Nephron (organoid): Measurements from ENCODE around the gene MEX3A.

ENCODE experiments used
- H3K27ac Mint-ChIP-seq, 3 experiments: 2 replicates each; pipeline ENCODE4 v1.8.0; 2020; ENCODE audit warnings: mixed read lengths in 3 of 3, mild to moderate bottlenecking in 2 of 3, moderate library complexity in 1 of 3
- H3K27me3 Mint-ChIP-seq: 2 replicates; pipeline ENCODE4 v1.8.0; 2021; ENCODE audit warnings: low read depth, mild to moderate bottlenecking, moderate library complexity, mixed read lengths
- H3K36me3 Mint-ChIP-seq: 2 replicates; pipeline ENCODE4 v1.8.0; 2020; ENCODE audit warnings: low read depth, mixed read lengths
- H3K4me1 Mint-ChIP-seq: 2 replicates; pipeline ENCODE4 v1.8.0; 2020; ENCODE audit warnings: mixed read lengths
- H3K4me3 Mint-ChIP-seq, 3 experiments: 2 replicates each; pipeline ENCODE4 v1.8.0; 2020; ENCODE audit warnings: mild to moderate bottlenecking in 3 of 3, mixed read lengths in 3 of 3, moderate library complexity in 2 of 3
- H3K9me3 Mint-ChIP-seq: 2 replicates; pipeline ENCODE4 v1.8.0; 2020; ENCODE audit warnings: mixed read lengths
- TF ChIP-seq, protein P1 (sequence below), 3 experiments: fragments of 200-600 bp; sonication (generic); IDR thresholded peaks; one replicate each; pipeline ENCODE4 v1.5.0; 2021; ENCODE audit warnings: antibody characterized with exemption in 3 of 3; ENCODE audit not compliant: unreplicated experiment in 3 of 3

Gene MEX3A

DNA sequence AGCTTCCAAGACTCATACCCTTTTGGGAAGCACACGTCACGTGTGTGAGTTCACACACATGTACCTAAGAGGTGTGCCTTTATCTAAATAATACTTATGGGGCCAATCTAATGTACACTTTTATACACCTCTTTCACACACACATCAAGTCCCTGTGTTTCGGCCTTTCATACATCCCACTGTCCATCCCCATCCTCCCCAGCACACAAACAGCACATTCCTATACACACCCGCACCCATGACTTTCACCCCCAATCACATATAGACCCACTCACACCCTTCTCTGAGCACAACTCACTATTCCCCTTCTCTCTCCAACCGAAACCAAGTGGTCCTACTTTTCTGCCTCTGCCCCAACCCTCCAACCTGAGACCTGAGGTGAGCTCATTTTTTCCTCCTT is 3.5 kb downstream of the MEX3A start:
- TF ChIP-seq, protein P1, sequence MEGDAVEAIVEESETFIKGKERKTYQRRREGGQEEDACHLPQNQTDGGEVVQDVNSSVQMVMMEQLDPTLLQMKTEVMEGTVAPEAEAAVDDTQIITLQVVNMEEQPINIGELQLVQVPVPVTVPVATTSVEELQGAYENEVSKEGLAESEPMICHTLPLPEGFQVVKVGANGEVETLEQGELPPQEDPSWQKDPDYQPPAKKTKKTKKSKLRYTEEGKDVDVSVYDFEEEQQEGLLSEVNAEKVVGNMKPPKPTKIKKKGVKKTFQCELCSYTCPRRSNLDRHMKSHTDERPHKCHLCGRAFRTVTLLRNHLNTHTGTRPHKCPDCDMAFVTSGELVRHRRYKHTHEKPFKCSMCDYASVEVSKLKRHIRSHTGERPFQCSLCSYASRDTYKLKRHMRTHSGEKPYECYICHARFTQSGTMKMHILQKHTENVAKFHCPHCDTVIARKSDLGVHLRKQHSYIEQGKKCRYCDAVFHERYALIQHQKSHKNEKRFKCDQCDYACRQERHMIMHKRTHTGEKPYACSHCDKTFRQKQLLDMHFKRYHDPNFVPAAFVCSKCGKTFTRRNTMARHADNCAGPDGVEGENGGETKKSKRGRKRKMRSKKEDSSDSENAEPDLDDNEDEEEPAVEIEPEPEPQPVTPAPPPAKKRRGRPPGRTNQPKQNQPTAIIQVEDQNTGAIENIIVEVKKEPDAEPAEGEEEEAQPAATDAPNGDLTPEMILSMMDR (IDR thresholded peaks at IDR 0.05; ENCODE audit: unreplicated experiment in 3 of 3), result no peak
- Mint-ChIP-seq H3K36me3 (peaks cover 51% of the 10 kb centered on the region), H3K27me3 (no peaks in the 10 kb centered on the region), H3K4me3 (peak overlapping the region; percentile 98 to 100 (median 98)), H3K27ac (peak overlapping the region; percentile 50 to 82 (median 63)), H3K4me1 (peaks cover 68% of the 10 kb centered on the region), H3K9me3 (no peaks in the 10 kb centered on the region)

DNA sequence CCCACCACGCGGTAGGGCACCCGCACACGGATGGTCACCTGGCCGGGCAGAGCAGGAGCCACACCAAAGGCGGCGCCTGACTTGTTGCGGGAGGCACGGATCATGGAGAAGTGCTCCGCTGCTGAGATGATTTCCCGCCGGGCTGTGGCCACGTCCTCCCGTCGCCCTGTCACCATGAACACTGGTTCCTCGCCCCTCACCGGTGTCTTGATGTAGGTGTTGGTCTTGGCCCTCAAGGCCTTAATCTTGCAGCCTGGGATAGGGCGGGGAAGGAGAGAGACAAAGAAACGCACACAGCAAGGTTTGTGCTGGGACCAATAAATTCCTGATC is 4.9 kb downstream of the MEX3A start:
- Mint-ChIP-seq H3K9me3 (no peaks in the 10 kb centered on the region), H3K4me3 (peak overlapping the region; percentile 98 to 100 (median 98)), H3K4me1 (peaks cover 73% of the 10 kb centered on the region), H3K27ac (peak overlapping the region in 2 of 3 experiments; percentile 63 to 82), H3K27me3 (no peaks in the 10 kb centered on the region), H3K36me3 (peaks cover 64% of the 10 kb centered on the region)
- TF ChIP-seq, protein P1 (IDR thresholded peaks at IDR 0.05; ENCODE audit: unreplicated experiment in 3 of 3), result no peak

DNA sequence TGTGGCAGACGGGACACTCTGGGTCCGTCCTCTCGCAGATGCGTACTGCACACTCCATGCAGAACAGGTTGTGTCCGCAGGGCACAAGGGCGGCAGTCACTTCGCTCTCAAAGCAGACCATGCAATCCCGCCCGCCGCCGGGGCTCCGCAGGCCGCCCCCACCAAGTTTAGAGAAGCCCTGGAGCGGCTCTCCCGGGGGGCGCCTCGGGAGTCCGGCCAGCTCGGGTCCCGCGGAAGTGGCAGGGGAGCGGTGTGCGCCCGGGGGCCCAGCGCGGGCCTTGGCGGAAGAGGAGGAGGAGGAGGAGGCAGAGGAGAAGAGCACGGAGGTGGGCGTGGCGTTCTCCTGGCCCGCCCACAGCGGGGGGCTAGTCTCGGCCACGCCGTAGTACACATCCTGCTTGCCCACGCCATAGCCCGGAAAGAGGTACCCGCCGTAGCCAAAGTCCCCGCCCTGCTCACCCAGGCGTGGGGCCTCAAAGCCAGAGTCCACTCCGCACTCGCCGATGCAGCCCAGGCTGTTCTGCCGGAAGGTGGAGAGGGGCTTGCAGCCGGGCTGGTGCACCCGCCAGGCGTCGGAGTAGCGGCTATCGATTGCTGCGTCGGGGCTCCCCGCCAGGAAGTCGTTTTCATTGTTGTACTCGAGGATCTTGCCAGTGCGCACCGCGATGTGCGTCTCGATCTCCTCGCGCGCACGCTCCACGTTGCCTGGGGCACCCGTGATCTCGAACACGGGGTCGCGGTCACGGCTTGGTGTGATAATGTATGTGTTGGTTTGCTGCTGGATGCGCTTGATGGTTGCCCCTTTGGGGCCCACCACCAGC is 5.4 kb downstream of the MEX3A start:
- no peaks in the 10 kb centered on the region for H3K27me3 Mint-ChIP-seq
- H3K4me1 Mint-ChIP-seq, result peaks cover 79% of the 10 kb centered on the region
- H3K9me3 Mint-ChIP-seq, result no peaks in the 10 kb centered on the region
- H3K36me3 Mint-ChIP-seq, result peaks cover 66% of the 10 kb centered on the region
- H3K27ac Mint-ChIP-seq, result peak overlapping the region; percentile 61 to 79 (median 63)
- H3K4me3 Mint-ChIP-seq, result peak overlapping the region; percentile 98 to 100 (median 98)
- TF ChIP-seq, protein P1 (IDR thresholded peaks at IDR 0.05; ENCODE audit: unreplicated experiment in 3 of 3), result no peak

DNA sequence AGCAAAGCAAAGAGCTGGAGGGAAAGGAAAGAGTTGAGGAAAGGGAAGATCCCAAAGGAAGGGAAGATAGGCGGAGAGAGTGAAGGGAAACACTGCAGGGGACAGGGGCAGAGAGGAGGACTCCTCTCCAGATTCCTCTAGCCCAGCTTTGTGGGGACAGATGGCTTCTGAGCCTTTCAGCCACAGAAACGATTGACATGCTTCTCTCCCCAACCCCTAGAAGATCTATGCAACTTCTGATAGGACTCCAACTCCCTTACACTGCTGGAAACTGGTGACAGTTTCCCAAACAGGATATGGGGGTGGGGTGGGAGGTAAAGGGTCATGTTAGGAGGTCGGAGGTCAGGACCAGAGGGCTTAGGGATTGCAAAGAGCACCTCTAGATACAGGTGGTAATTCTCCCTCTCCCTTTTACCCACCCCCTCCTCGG is 6.5 kb downstream of the MEX3A start:
- H3K27me3 Mint-ChIP-seq, result no peaks in the 10 kb centered on the region
- peak overlapping the region; percentile 41 to 58 (median 45) for H3K4me3 Mint-ChIP-seq

DNA sequence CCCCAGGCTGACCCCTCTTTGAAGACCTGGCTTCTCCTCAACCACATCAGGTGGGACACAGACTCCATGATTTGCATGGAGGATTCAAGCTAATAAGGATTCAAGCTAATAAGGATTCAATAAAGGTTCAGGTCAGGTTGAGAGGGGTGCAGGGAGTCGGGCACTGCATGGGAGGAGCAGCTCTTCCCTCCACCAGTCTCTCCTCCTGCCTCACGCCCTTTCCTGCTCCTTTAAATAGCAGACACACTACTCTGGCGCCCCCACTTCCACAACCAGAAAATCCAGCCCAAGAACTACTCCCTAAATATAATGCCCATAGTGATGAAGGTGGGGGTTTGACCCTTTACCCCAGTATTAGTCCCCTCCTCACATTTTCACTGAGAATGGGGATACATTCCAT is 7.1 kb downstream of the MEX3A start:
- Mint-ChIP-seq H3K4me1 (peaks cover 89% of the 10 kb centered on the region), H3K9me3 (no peaks in the 10 kb centered on the region), H3K4me3 (peak overlapping the region; percentile 41 to 58 (median 45)), H3K36me3 (peaks cover 64% of the 10 kb centered on the region), H3K27me3 (no peaks in the 10 kb centered on the region), H3K27ac (peak overlapping the region; percentile 68 to 80 (median 74))
- TF ChIP-seq, protein P1 (IDR thresholded peaks at IDR 0.05; ENCODE audit: unreplicated experiment in 3 of 3), result no peak

More for the DNA sequence above, 6.5 kb downstream of the MEX3A start:
- peaks cover 84% of the 10 kb centered on the region for H3K4me1 Mint-ChIP-seq
- H3K27ac Mint-ChIP-seq, result peak overlapping the region; percentile 68 to 80 (median 74)
- TF ChIP-seq, protein P1 (IDR thresholded peaks at IDR 0.05; ENCODE audit: unreplicated experiment in 3 of 3), result no peak
- H3K36me3 Mint-ChIP-seq, result peaks cover 69% of the 10 kb centered on the region
- H3K9me3 Mint-ChIP-seq, result no peaks in the 10 kb centered on the region

DNA sequence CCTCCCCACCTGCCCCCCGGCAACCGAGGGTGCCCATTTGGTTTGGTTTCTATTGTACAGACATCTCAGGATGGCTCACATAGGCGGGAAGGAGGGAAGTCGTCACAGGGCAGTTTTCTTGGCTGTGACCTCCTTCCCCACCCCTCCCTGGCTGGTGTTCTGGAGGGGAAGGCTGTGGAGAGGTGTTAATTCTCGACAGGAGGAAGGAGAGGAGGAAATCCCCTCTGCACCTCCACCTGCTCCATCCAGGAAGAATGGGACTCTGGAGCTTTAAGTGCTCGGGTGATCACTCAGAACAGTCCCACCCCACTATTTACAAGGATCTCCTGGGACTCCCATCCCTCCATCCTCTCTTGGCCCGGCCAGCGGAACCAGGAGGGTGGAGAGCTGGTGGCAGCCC is 7.6 kb downstream of the MEX3A start:
- Mint-ChIP-seq H3K4me1 (peaks cover 85% of the 10 kb centered on the region), H3K9me3 (no peaks in the 10 kb centered on the region), H3K36me3 (peaks cover 62% of the 10 kb centered on the region), H3K27ac (peak overlapping the region; percentile 26 to 69 (median 34)), H3K4me3 (peak overlapping the region in 1 of 3 experiments; percentile 45), H3K27me3 (no peaks in the 10 kb centered on the region)
- TF ChIP-seq, protein P1 (IDR thresholded peaks at IDR 0.05; ENCODE audit: unreplicated experiment in 3 of 3), result no peak
